ENCODE results near the gene ARHGEF1.
A peak's percentile ranks its signal among the peaks of the same experiment; 100 is the strongest.
"Not testable (repeated sequence)": the region's sequence is repeated elsewhere in the genome, so short reads cannot be mapped to it uniquely, and the experiment has no call there.

The ARHGEF1 gene

DNA sequence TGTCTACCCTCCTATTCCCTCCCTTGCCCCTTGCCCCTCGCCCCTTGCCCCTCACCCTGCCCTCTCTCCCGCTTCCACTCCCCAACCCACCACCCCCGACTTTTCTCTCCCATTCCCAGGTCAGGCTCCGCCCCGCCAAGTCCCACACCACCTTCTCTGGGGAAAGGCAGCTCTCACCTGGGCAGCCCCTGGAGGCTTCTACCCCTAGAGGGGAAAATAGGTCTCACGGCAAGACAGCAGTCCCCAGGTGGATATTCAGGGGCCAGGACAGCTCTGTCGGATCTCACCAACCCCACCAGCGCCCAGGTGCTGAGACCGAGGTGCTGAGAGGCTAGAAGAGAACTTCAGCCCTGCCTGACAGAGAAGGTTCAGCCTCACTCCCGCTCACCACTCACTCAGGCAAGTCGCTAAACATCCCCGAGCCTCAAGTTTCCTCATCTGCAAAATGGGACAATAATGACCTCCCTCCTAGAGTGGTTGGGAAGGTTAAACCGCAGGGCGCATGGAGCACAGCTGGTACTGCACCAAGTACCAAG is 46.6 kb downstream of the ARHGEF1 start:
- DNase-seq (ENCODE audit: low read depth in 1 of 2, low spot score in 1 of 2): no peak

DNA sequence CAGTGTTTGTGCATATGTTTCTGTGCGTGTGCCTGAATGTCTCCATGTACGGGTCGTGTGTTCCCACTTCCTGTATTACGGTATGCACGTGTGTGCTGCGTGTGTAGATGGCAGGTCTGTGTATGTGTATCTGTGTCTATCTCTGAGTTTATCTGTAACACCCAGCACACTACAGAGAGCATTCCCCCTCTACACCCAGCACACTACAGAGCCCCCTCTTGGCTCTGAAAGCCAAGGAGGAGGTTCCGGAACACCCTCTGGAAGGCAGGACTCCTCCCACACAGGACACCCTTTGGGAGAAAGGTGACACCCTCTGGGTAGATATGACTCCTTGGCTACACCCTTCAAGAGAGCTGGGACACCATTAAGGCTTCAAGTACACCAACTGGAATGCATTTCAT is 47.3 kb downstream of the ARHGEF1 start:
- no peak for DNase-seq (ENCODE audit: low read depth in 1 of 2, low spot score in 1 of 2)

DNA sequence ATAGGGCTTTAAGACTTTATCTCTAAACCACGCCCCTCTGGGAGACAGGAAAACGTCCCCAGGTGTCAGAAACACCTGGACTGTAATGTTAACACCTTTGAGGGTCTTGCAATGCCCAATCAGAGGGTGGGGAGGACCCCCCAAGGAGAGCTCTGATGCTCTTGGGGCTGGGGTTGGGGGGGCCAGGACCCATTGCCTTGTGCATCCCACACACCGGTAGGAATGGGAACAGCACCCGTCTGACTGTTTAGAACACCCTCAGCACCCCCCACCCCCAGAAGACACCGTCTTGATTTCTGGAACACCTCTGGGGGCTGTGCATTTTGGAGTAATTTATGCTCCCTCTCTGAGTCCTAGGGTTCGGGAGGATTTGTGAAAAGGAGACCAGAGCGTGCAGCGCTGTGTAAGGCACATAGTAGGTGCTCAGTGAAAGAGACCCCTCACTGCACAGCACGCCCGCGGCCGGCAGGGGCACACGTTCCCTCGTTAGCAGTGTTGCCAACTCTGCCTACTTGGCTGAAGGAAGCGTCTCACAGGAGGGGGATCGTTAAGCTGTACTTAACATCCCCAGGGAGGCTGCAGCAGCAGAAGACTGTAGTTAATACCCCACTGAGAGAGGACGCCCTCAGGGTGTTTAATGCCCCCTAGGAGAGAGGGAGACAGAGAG is 48.1 kb downstream of the ARHGEF1 start:
- DNase-seq (ENCODE audit: low read depth in 1 of 2, low spot score in 1 of 2): no peak

DNA sequence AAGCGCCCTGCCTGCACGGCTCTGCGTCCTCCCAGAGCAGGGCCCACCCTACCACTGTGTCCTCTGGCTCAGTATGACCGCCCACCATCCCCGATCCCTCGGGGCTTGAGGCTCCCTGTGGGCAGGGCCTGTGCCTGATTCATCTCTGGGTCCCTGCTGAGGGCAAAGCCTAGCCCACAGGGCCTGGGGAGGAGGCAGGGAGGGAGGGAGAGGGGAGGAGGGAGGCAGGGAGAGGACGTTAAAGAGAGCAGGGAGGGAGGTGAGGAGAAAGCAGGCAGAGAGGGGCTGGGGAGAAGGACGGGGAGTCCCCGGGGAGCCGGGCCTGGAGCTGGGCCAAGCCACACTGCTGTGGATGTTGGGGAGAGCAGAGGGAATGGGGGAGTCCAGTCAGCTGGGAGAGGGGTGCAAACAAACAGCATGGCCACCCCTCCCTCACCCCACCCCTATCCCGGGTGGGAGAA is 49.3 kb downstream of the ARHGEF1 start:
- DNase-seq (ENCODE audit: low read depth in 1 of 2, low spot score in 1 of 2): no peak

DNA sequence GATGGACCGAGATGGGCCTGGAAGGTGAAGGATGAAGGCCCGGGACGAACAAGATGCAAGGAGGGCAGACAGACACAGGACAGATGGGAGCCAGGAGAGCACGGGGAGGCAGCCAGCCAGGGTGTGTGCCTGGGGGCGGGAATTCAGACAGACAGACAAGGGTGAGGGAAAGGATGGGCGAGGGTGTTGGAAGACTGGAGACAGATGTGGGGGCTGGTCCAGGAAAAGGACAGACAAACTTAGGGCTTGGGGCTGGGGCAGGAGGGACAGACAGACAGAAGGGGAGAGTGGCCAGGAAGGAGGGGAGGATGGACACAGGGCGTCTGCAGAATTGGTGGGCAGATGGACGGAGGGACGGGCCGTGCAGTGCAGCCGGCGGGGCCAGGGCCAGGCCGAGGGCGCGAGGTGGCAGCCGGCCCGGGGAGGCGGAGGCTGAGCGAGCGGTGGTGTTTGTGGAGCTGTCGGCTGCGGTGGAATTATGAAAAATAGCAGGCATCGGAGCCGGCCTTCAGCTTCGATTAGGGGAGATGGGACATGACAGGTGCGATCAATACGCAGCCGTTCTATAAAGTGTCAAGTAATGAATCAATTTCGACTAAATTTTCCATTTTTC is 49.8 kb downstream of the ARHGEF1 start:
- DNase-seq (ENCODE audit: low read depth in 1 of 2, low spot score in 1 of 2): no peak

DNA sequence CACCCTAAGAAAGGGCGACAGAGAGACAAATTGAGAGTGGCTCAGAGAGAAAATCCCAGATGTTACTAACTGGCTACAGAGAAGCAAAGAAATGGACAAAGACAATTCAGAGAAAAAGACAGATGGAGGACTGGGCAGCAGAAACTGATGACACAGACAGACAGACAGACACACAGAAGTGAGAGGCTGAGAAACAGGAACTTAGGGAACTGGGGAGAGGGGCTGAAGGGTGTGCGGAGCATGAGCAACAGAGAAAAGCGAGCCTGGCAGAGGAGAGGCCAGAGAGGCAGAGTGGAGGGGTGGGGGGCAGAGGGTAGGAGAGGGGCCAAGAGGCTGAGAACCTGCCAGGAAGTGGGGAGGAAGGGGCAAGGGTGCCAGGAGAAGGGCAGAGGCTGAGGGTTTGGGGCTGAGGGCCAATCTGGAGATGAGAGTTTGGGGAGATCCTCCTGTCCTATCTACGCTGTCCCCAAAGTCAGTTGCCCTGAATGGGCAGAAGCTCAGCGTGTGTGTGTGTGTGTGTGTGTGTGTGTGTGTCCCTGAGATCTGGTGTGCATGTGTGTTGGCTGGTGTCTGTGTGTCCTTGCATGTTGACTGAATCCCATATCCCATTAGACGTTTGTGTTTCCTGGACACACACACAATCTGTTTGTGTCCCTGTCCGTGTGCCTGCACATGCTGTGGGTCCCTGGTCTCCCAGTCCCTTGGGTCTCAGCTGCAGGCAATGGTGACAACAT is 50.9 kb downstream of the ARHGEF1 start:
- no peak for DNase-seq (ENCODE audit: low read depth in 1 of 2, low spot score in 1 of 2)

DNA sequence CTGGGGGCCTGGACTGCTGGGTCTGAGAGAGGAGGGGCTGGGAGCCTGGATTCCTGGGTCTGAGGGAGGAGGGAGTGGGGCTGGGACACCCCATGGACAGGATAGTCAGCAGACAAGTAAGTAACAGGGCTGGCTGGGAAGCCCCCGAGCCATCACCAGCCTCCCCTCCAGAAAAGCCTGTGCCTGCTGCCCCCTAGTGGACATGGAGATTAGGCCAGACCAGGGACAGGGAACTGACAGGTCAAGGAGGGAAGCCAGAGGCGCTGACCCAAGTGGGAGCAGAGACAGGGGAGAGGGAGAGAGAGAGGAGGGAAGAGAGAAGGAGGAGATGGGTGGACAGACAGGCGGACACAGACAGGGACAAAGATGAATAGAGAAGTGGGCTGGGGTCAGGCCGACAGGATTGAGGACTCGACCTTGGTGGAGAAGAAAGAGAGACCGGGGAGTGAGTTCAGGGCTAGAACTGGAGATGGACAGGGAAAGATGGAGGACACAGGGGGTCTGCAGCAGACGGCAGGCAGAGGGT is 51.9 kb downstream of the ARHGEF1 start:
- DNase-seq (ENCODE audit: low read depth in 1 of 2, low spot score in 1 of 2): peak; percentile 56 to 63

DNA sequence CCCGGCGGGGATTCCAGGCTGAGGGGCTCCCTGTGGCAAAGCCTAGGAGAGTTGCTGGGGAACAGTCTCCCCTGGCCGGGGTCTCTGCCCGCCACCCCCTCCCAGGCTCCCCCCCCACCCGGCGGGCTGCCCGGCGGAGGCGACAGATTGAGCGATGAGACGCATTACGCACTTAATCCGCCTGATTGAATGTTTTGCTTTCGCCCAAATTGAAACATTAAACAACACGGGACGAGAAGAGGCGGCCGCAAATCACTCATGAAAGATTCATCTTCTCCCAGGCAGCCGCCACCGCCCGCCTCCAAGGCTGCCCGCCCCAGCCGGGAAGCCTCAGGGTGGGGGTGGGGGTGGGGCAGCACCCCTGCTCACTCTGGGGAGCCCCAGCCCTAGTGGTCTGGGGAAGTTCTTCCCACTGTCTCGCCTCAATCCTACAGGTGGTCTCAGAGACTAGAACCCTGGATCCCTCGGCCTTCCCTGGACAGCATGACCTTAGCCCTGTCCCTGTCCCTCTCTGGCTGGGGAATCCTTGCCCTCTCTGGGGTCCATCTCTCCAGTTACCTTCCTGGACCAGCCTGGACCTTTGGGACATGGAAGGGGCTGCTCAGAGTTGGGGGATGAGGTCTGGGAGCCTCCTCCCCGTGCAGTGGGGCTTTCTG is 52.9 kb downstream of the ARHGEF1 start:
- no peak for DNase-seq (ENCODE audit: low read depth in 1 of 2, low spot score in 1 of 2)

DNA sequence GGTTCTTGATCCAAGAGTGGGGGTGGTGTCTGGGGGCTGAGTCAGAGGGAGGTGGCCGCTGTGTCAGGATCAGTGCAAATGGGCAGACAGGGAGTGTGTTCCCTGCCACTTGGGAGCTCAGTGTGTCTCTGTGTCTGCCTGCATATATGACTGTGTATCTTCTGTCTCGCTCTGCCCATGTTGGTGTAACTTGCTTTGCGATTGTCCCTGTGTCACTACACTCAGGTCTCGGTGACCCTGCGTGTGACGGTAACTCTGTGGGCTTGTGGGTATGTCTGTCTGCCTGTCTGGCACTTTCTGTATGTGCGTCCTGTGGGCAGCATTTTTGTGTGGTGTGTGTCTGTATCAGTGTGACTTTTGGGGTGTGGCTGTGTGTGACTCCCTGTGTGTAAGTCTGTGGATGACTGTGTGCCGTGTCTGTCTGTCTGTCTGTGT is 53.4 kb downstream of the ARHGEF1 start:
- no peak for DNase-seq (ENCODE audit: low read depth in 1 of 2, low spot score in 1 of 2)

DNA sequence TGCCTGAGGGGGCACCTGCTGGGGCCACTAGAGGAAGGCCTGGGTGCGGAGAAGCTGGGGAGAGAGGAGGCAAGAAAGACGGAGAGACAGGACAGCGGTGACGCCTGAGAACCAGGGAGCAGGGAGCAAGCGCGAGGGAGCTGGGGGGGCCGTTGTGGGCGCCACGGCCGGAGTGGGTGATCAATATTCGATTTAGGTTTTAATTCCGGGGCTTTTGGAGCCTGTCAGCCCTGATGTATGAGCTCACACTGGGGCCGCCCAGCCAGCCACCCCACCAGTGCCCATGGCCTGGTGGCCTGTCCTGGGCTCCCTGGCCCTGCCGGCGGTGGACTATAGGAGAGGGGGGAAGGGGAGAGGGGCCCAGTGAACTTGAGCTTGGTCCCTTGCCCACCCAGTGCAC is 54.0 kb downstream of the ARHGEF1 start:
- no peak for DNase-seq (ENCODE audit: low read depth in 1 of 2, low spot score in 1 of 2)

DNA sequence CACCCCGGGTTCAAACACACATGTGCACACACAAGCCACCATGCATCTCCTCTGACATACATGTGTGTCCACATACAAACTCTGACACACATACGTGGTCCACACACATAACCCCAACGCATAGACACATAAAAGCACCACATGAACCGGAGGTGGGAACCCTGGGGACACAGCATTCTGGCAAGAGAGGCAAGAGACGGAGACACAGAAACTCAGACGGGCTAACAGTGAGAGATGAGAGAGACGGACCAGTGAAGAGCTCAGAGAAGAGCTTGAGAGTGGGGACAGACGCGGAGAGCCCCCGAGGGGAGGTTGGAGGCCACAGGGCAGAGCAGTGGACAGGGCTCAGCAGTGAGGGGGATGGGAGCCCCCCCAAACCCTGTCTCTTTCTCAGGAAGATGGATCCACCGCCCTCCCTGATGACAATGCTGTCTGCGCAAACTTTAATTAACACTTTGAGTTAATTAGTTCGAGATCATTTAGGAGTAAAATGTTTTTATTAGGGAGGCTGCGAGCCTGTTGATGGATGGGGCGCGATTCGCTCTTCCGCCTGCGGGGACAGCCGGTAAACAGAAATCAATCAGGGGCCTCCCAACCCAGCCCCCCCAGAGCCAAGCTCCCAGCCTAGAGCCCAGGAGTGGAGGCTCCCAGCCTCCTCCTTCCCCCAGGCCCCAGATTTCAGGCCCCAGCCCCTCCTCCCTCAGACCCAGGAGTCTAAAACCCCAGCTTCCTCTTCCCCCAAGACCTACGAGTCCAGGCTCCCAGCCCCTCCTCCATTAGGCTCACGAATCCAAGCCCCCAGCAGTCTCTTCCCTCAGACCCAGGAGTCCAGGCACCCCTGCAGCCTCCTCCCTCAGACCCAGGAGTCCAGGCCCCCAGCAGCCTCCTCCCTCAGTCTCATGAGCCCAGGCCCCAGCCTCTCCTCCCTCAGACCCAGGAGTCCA is 54.8 kb downstream of the ARHGEF1 start:
- DNase-seq (ENCODE audit: low read depth in 1 of 2, low spot score in 1 of 2): no peak

DNA sequence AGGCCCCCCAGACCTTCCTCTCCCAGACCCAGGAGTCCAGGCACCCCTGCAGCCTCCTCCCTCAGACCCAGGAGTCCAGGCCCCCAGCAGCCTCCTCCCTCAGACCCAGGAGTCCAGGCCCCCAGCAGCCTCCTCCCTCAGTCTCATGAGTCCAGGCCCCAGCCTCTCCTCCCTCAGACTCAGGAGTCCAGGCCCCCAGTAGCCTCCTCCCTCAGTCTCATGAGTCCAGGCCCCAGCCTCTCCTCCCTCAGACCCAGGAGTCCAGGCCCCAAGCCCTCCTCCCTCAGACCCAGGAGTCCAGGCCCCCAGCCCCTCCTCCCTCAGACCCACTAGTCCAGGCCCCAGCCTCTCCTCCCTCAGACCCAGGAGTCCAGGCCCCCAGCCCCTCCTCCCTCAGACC is 56.2 kb downstream of the ARHGEF1 start:
- not testable (repeated sequence) for DNase-seq (ENCODE audit: low read depth in 1 of 2, low spot score in 1 of 2)

DNA sequence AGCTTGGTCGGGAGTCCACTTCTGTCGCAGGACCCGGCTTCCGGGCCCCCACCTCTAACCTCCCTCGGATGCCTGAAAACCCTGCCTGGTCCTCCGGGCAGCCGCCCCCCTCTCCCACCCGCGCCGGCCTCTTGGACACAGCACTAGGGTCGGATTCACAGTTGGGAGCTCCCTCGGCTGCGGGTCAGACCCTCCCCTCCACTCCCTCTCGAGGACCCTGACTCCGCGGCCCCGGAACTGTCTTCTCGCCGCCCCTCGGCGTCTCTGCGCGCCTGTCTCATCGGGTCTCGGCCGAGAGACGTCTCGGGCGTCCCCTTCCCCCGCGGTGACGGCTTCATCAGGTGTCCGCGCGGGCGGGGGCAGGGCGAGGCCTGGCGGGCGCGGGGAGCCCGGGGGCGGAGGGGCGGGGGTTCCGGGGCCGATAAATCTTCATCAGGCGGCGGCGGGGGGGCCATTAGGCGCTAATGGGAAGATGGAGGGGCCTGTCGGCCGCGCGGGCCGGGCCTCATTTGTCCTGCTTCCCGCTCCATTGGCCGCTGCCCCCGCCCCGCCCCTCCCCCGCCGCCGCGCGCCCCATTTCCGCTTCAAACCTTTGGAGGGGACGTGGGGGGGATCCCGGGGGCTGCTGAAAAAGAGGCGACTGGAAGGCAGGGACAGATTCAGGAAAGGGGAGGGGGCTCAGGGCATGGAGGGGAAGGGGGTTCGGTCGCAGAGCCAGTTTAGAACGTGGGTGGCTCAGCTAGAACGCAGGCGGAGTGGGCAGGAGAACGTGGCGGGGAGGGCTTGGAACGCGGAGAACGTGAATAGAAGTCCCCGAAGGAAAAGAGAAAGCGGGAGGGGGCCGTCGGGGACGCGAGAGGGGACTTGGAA is 57.1 kb downstream of the ARHGEF1 start:
- DNase-seq (ENCODE audit: low read depth in 1 of 2, low spot score in 1 of 2): no peak

DNA sequence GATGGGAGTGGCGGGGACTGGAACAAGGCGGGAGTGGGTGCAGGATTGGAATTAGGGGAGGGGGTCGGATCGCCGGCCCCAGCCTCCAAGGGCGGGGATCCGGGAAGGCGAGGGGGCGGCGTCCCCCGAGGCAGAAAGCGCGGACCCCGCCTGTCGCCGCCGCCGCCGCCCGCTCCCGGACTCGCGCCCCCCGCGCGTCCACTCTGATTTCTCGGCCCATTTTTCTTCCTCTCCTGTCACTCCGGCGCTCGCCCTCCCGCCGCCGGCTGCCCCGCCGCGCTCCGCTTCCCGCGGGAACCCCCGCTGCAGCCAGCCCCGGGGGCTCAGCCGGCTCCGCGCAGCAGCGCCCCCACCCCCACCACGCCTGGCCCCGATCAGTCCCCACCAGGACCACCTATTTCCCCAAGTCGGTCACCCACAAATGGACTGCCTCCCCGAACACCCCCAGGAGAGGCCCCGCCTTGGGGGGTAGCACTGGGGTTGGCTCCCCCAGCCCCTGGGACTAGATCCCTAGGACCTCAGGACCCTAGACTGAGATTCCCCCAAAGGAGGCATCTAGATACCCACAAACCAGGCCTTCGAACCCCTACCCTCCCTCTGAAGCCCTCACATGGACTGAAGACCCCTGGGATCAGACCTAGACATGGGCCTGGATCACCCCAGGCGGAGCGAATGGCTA is 57.9 kb downstream of the ARHGEF1 start:
- no peak for DNase-seq (ENCODE audit: low read depth in 1 of 2, low spot score in 1 of 2)

DNA sequence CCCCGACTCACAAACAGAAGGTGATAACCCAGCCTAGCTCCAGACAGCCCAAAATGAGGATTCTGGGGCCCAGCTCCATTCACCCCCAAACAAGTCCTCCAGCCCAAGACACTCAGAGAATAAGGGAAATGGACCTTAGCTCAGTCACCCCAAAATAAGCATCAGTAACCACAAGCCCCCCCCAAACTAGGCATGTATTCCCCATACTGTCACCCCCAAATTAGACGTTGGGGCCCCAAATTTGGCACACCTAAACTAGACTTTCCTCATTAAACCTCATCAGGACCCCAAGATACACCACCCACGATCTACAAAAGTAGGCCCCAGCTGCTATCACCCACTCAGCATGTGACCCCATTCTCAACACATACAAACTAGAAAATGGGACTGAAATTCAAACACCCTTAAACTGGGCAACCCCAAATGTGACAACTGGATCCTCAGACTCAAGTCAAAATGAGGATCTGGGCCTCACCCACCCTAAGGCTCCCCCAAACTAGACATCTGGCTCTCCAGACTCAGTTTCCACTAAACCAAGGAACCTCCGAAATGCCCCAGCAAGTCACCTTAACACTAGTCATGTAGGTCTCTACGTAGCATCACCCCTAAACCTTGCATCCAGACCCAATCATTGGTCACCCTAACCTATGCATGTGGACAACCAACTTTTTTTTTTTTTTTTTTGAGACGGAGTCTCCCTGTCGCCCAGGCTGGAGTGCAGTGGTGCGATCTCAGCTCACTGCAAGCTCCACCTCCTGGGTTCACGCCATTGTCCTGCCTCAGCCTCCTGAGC is 58.6 kb downstream of the ARHGEF1 start:
- no peak for DNase-seq (ENCODE audit: low read depth in 1 of 2, low spot score in 1 of 2)

DNA sequence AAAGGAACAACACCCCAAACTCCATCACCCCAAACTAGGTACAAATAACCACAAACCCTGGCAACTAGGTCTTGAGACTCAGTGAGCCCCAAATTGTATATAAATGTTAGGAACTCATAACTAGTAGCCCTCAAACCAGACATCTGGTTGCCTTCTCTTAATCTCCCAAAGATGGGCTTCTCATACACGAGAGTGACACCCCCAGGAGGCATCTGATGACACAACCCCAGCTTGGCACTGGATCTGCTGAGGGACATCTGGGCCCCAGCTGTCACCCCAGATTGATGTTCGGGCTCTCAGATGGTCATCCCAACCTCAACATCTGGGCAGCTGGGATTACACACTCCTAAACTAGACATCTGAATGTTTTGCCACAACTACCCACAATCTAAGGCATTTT is 61.4 kb downstream of the ARHGEF1 start:
- no peak for DNase-seq (ENCODE audit: low read depth in 1 of 2, low spot score in 1 of 2)

DNA sequence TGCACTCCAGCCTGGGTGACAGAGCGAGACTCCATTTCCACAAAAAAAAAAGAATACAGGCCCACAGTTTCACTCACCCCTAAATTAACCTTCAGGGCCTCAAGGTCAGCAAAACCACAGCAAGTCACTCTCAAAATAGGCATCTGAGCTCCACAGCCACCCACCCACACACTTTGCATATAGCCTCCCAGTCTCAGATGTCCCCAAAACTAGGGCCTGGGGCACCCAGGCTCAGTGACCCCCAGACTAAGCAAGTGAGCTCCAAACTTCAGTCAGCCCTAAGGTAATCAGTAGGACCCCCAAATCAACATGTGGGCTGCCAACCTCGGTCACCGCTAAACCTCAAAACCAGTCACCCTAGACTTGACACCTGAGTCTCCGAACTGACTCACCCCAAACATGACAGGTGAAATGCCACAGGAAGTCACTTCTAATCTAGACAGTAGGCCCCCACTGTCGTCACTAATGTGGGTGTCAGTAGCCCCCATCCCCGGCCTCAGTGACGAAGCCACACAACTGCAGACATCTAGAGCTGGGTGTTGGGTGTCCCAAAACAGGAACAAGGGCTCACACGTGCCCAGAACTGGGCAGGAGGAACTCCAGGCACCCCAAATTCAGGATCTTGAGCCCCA is 62.3 kb downstream of the ARHGEF1 start:
- DNase-seq (ENCODE audit: low read depth in 1 of 2, low spot score in 1 of 2): peak; percentile 55 to 90

All from activated CD4-positive, alpha-beta T cell treated with anti-CD3 and anti-CD28 coated beads, Interleukin-2, amount 50 U/mL, for 24 hours (primary cell).